Tibial nerve (tissue), 4 donors: ENCODE results near the gene MED9.

Source experiments
- CTCF ChIP-seq, 5 experiments: fragments of 200-600 bp in 3 of 5; fragments of 450-650 bp in 2 of 5; sonication (generic) in 3 of 5; IDR thresholded peaks; one replicate each; pipeline ENCODE4 v1.5.1; 2016 to 2019; ENCODE audit warnings: antibody characterized with exemption in 5 of 5, mild to moderate bottlenecking in 3 of 5, moderate library complexity in 2 of 5
- EP300 ChIP-seq, 2 donors: sonication (generic); formaldehyde crosslinking; IDR thresholded peaks; one replicate each; pipeline ENCODE4 v1.6.1; 2017; ENCODE audit warnings: antibody characterized with exemption in 2 of 2, mild to moderate bottlenecking in 1 of 2
- POLR2A ChIP-seq, 2 donors: fragments of 450-650 bp; IDR thresholded peaks; one replicate each; pipeline ENCODE4 v1.6.1; 2017; ENCODE audit warnings: antibody characterized with exemption in 2 of 2, mild to moderate bottlenecking in 2 of 2, moderate library complexity in 2 of 2

GRCh38 chr17:17540278-17540906 is 63.6 kb downstream of the MED9 start:
- TF ChIP-seq CTCF (IDR thresholded peaks at IDR 0.05), result no peak
- no peak for TF ChIP-seq POLR2A (IDR thresholded peaks at IDR 0.05)
- TF ChIP-seq EP300 (IDR thresholded peaks at IDR 0.05), result no peak
